HepG2 (cell line): ENCODE data around the gene PEX14.

Experiments used
- CCDC6 ChIP-seq: sonication (generic); formaldehyde crosslinking; IDR thresholded peaks from 2 replicates; pipeline ENCODE4 v1.8.1; 2022; ENCODE audit warnings: mild to moderate bottlenecking, missing genetic modification reagents, moderate library complexity
- CTCF ChIP-seq: sonication (generic); formaldehyde crosslinking; IDR thresholded peaks from 2 replicates; pipeline ENCODE4 v1.5.0; 2020; ENCODE audit warnings: mild to moderate bottlenecking, missing genetic modification reagents, moderate library complexity
- HNRNPH1 ChIP-seq: fragments of 200-400 bp; formaldehyde crosslinking; optimal IDR thresholded peaks from 2 replicates; pipeline ENCODE3; 2017; ENCODE audit warnings: mild to moderate bottlenecking, low read depth, low read length
- MTF2 ChIP-seq: sonication (generic); formaldehyde crosslinking; IDR thresholded peaks from 2 replicates; pipeline ENCODE4 v1.5.0; 2020; ENCODE audit warnings: missing genetic modification reagents, borderline replicate concordance
- NFYB ChIP-seq: sonication (generic); formaldehyde crosslinking; IDR thresholded peaks from 2 replicates; pipeline ENCODE4 v1.4.0; 2020; ENCODE audit warnings: missing genetic modification reagents
- PHF8 ChIP-seq: sonication (generic); formaldehyde crosslinking; IDR thresholded peaks from 2 replicates; pipeline ENCODE4 v1.5.0; 2020; ENCODE audit warnings: missing genetic modification reagents
- RFX1 ChIP-seq: fragments of 450-650 bp; IDR thresholded peaks from 2 replicates; pipeline ENCODE4 v1.6.1; 2017
- RFX5 ChIP-seq: IDR thresholded peaks from 2 replicates; pipeline ENCODE4 v1.6.1; 2011; ENCODE audit warnings: low read depth, low read length, improper control_type of control experiment
- RXRA ChIP-seq: sonication (generic); formaldehyde crosslinking; IDR thresholded peaks from 2 replicates; pipeline ENCODE4 v1.5.1; 2020; ENCODE audit warnings: missing genetic modification reagents
- ZNF44 ChIP-seq: sonication (generic); formaldehyde crosslinking; IDR thresholded peaks from 2 replicates; pipeline ENCODE4 v1.5.1; 2020; ENCODE audit warnings: mild to moderate bottlenecking, missing genetic modification reagents
- ZNF740 ChIP-seq: sonication (generic); formaldehyde crosslinking; IDR thresholded peaks from 2 replicates; pipeline ENCODE4 v1.4.0; 2020; ENCODE audit warnings: missing genetic modification reagents
- TF ChIP-seq, protein P1 (sequence below): sonication (generic); formaldehyde crosslinking; IDR thresholded peaks from 2 replicates; pipeline ENCODE4 v1.4.0; 2020; ENCODE audit warnings: missing genetic modification reagents
- TF ChIP-seq, protein P2 (sequence below), 2 experiments: sonication (generic) in 1 of 2; formaldehyde crosslinking in 1 of 2; IDR thresholded peaks; 2 replicates each; pipeline versions ENCODE4 v1.5.1 to v1.6.1; 2011 to 2020; ENCODE audit warnings: borderline replicate concordance in 1 of 2, low read depth in 1 of 2, low read length in 1 of 2, mild to moderate bottlenecking in 1 of 2, missing genetic modification reagents in 1 of 2, moderate library complexity in 1 of 2

DNA sequence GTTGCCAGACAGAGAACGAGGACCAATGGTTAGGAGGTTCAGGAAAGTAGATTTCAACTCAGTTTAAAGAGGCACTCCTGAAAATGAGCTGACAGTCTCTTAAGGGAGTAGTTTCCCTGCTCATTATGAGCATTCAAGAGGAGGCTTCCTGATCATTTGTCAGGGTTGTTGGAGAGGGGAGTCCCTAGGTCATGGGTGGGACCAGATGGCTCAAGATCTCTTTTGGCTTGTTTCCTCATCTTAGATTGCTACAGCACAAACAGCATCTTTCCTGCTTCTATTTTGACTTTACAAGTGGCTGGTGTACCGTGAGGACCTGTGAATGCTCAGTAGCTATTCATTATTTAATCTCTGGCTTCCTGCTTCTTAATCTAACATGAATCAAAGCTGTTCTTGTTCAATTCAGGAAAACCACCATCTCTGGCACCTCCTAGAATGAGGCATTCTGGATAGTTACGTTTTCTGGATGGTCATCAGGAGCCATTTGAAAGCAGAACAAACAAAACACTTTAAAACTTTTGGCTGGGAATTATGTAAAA is 47.6 kb downstream of the PEX14 start:
- TF ChIP-seq, protein P1, sequence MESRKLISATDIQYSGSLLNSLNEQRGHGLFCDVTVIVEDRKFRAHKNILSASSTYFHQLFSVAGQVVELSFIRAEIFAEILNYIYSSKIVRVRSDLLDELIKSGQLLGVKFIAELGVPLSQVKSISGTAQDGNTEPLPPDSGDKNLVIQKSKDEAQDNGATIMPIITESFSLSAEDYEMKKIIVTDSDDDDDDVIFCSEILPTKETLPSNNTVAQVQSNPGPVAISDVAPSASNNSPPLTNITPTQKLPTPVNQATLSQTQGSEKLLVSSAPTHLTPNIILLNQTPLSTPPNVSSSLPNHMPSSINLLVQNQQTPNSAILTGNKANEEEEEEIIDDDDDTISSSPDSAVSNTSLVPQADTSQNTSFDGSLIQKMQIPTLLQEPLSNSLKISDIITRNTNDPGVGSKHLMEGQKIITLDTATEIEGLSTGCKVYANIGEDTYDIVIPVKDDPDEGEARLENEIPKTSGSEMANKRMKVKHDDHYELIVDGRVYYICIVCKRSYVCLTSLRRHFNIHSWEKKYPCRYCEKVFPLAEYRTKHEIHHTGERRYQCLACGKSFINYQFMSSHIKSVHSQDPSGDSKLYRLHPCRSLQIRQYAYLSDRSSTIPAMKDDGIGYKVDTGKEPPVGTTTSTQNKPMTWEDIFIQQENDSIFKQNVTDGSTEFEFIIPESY, result no peak
- TF ChIP-seq ZNF740 (CRISPR knock-in tag) (no peak), HNRNPH1 (no peak), RFX1 (no peak), RFX5 (no peak), CCDC6 (no peak), ZNF44 (no peak), MTF2 (CRISPR knock-in tag) (no peak), RXRA (no peak), CTCF (CRISPR knock-in tag) (no peak), NFYB (CRISPR knock-in tag) (no peak), PHF8 (CRISPR knock-in tag) (no peak)
- TF ChIP-seq, protein P2, sequence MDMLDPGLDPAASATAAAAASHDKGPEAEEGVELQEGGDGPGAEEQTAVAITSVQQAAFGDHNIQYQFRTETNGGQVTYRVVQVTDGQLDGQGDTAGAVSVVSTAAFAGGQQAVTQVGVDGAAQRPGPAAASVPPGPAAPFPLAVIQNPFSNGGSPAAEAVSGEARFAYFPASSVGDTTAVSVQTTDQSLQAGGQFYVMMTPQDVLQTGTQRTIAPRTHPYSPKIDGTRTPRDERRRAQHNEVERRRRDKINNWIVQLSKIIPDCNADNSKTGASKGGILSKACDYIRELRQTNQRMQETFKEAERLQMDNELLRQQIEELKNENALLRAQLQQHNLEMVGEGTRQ (IDR thresholded peaks at IDR 0.05; ENCODE audit: low read depth, low read length), result no peak
- TF ChIP-seq, protein P2 (CRISPR knock-in tag; IDR thresholded peaks at IDR 0.05; ENCODE audit: borderline replicate concordance), result no peak
